Activated effector memory CD4-positive, alpha-beta T cell treated with anti-CD3 and anti-CD28 coated beads, Interleukin-2, amount 50 U/mL, for 16 hours (primary cell): ENCODE results near the gene HECW1.
"Not testable (repeated sequence)": the region's sequence is repeated elsewhere in the genome, so short reads cannot be mapped to it uniquely, and the experiment has no call there.

ENCODE experiments used
- DNase-seq: peaks from one replicate; pipeline ENCODE4 v3.0.0-alpha.2; 2020

The HECW1 gene

GRCh38 chr7:43479543-43479942 is 367.1 kb downstream of the HECW1 start:
- DNase-seq: no peak

- no peak for DNase-seq
Observed at GRCh38 chr7:43480581-43480980, 368.1 kb downstream of the HECW1 start.

GRCh38 chr7:43481902-43482678 is 369.6 kb downstream of the HECW1 start:
- no peak for DNase-seq

- DNase-seq: no peak
Observed at GRCh38 chr7:43482679-43483252, 370.3 kb downstream of the HECW1 start.

GRCh38 chr7:43484678-43485395 is 372.4 kb downstream of the HECW1 start:
- no peak for DNase-seq

GRCh38 chr7:43485580-43485979 is 373.1 kb downstream of the HECW1 start:
- no peak for DNase-seq

- not testable (repeated sequence) for DNase-seq
Observed at GRCh38 chr7:43486008-43486407, 373.6 kb downstream of the HECW1 start.

GRCh38 chr7:43486634-43487033 is 374.2 kb downstream of the HECW1 start:
- no peak for DNase-seq

- DNase-seq: no peak
Observed at GRCh38 chr7:43487731-43488073, 375.3 kb downstream of the HECW1 start.

GRCh38 chr7:43489257-43489656 is 376.8 kb downstream of the HECW1 start:
- no peak for DNase-seq

GRCh38 chr7:43490016-43490415 is 377.6 kb downstream of the HECW1 start:
- no peak for DNase-seq

- no peak for DNase-seq
Observed at GRCh38 chr7:43491123-43491522, 378.7 kb downstream of the HECW1 start.

GRCh38 chr7:43491984-43492383 is 379.5 kb downstream of the HECW1 start:
- no peak for DNase-seq

GRCh38 chr7:43492896-43493295 is 380.4 kb downstream of the HECW1 start:
- no peak for DNase-seq

GRCh38 chr7:43495572-43495971 is 383.1 kb downstream of the HECW1 start:
- no peak for DNase-seq

GRCh38 chr7:43496596-43496995 is 384.1 kb downstream of the HECW1 start:
- DNase-seq: no peak

- DNase-seq: no peak
Observed at GRCh38 chr7:43501870-43502269, 389.4 kb downstream of the HECW1 start.

GRCh38 chr7:43502941-43503340 is 390.5 kb downstream of the HECW1 start:
- no peak for DNase-seq

- no peak for DNase-seq
Observed at GRCh38 chr7:43505412-43505811, 393.0 kb downstream of the HECW1 start.

GRCh38 chr7:43506460-43506859 is 394.0 kb downstream of the HECW1 start:
- no peak for DNase-seq

- no peak for DNase-seq
Observed at GRCh38 chr7:43508461-43508860, 396.0 kb downstream of the HECW1 start.

GRCh38 chr7:43509906-43510305 is 397.5 kb downstream of the HECW1 start:
- no peak for DNase-seq

- no peak for DNase-seq
Observed at GRCh38 chr7:43511029-43511428, 398.6 kb downstream of the HECW1 start.
